MM.1S (cell line): ENCODE data around the gene EYA2.

Source experiments
- CTCF ChIP-seq: fragments of 300-600 bp; sonication (generic); IDR thresholded peaks from 2 replicates; pipeline ENCODE4 v1.5.1; 2016; ENCODE audit warnings: antibody characterized with exemption, low read length, mixed read lengths
- EZH2 ChIP-seq: fragments of 300-600 bp; sonication (generic); optimal IDR thresholded peaks from 2 replicates; pipeline ENCODE3; 2017; ENCODE audit warnings: low read depth, mild to moderate bottlenecking, antibody characterized with exemption, low read length, mixed read lengths
- EZH2phosphoT487 ChIP-seq: fragments of 300-600 bp; sonication (generic); IDR thresholded peaks from 2 replicates; pipeline ENCODE4 v1.6.1; 2018; ENCODE audit warnings: antibody characterized with exemption, low read length

- TF ChIP-seq CTCF (no peak), EZH2 (no peak), EZH2phosphoT487 (no peak)
Observed at GRCh38 chr20:47187450-47188195, 293.0 kb downstream of the EYA2 start.
